Osteocyte (in vitro differentiated cells): ENCODE data around the gene LIG1. TPM values are rescaled to one million over a fixed set of nuclear protein-coding genes. Genes with fewer than 3 reads are reported as not detected.
"Not testable (repeated sequence)": the region's sequence is repeated elsewhere in the genome, so short reads cannot be mapped to it uniquely, and the experiment has no call there.

Experiments
- DNase-seq: peaks from one replicate; pipeline ENCODE4 v3.0.0; 2021; ENCODE audit warnings: mixed read lengths; ENCODE audit not compliant: unreplicated experiment; ENCODE audit errors: extremely low spot score
- H3K27ac Mint-ChIP-seq: one replicate; pipeline ENCODE4 v1.8.0; 2021; ENCODE audit warnings: mild to moderate bottlenecking, mixed read lengths; ENCODE audit not compliant: unreplicated experiment
- H3K27me3 Mint-ChIP-seq: one replicate; pipeline ENCODE4 v1.8.0; 2021; ENCODE audit warnings: mixed read lengths; ENCODE audit not compliant: unreplicated experiment
- H3K36me3 Mint-ChIP-seq: one replicate; pipeline ENCODE4 v1.8.0; 2021; ENCODE audit warnings: mixed read lengths; ENCODE audit not compliant: unreplicated experiment
- H3K4me1 Mint-ChIP-seq: one replicate; pipeline ENCODE4 v1.8.0; 2021; ENCODE audit warnings: mixed read lengths; ENCODE audit not compliant: unreplicated experiment
- H3K4me3 Mint-ChIP-seq: one replicate; pipeline ENCODE4 v1.8.0; 2021; ENCODE audit warnings: mild to moderate bottlenecking, moderate library complexity, mixed read lengths; ENCODE audit not compliant: unreplicated experiment
- H3K9me3 Mint-ChIP-seq: one replicate; pipeline ENCODE4 v1.8.0; 2021; ENCODE audit warnings: mixed read lengths; ENCODE audit not compliant: unreplicated experiment
- total RNA-seq: library from RNA; stranded (reverse); gene quantifications from 2 replicates; pipeline ENCODE4 v1.2.1, GENCODE V29; 2021
- TF ChIP-seq, protein P1 (sequence below): fragments of 200-600 bp; sonication (generic); IDR thresholded peaks from 2 replicates; pipeline ENCODE4 v1.5.0; 2021; ENCODE audit warnings: antibody characterized with exemption, mild to moderate bottlenecking, moderate library complexity

The LIG1 gene
- total RNA-seq, 1 donor from 2014 or later = 23.0 TPM

DNA sequence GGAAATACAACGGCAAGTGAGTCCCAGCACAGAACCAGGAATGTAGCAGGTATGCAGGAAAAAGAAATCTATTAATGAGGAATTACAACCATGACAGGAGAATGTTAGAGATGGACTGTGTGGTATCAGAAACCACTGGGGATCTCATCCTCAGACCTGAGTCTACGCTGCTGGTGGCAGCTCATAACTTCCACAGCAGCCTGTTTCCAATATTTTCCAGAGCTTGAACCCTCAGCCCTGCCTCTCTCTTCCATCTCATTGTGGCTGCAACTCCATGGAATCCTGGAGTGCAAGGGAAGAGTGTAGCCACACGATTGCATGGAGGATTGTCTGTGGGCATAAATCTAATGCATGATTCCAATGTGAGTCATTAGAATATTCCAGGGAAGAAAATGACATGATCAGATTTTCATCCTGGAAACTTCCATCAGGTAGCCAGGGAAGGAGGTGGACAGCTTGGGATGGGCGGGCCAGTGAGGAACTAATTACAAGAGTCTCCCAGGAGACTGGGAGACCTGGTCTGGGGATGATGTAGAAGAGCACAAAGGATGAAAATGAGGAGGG lies 74.5 kb downstream of the LIG1 start:
- TF ChIP-seq, protein P1, sequence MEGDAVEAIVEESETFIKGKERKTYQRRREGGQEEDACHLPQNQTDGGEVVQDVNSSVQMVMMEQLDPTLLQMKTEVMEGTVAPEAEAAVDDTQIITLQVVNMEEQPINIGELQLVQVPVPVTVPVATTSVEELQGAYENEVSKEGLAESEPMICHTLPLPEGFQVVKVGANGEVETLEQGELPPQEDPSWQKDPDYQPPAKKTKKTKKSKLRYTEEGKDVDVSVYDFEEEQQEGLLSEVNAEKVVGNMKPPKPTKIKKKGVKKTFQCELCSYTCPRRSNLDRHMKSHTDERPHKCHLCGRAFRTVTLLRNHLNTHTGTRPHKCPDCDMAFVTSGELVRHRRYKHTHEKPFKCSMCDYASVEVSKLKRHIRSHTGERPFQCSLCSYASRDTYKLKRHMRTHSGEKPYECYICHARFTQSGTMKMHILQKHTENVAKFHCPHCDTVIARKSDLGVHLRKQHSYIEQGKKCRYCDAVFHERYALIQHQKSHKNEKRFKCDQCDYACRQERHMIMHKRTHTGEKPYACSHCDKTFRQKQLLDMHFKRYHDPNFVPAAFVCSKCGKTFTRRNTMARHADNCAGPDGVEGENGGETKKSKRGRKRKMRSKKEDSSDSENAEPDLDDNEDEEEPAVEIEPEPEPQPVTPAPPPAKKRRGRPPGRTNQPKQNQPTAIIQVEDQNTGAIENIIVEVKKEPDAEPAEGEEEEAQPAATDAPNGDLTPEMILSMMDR = no peak
- peaks cover 2% of the 10 kb centered on the region for H3K4me1 Mint-ChIP-seq
- peaks cover 14% of the 10 kb centered on the region for H3K27me3 Mint-ChIP-seq
- peaks cover 19% of the 10 kb centered on the region for H3K9me3 Mint-ChIP-seq
- no peaks in the 10 kb centered on the region for H3K36me3 Mint-ChIP-seq
- H3K27ac Mint-ChIP-seq = no peak overlapping the region
- H3K4me3 Mint-ChIP-seq = no peak overlapping the region
- no peak for DNase-seq

DNA sequence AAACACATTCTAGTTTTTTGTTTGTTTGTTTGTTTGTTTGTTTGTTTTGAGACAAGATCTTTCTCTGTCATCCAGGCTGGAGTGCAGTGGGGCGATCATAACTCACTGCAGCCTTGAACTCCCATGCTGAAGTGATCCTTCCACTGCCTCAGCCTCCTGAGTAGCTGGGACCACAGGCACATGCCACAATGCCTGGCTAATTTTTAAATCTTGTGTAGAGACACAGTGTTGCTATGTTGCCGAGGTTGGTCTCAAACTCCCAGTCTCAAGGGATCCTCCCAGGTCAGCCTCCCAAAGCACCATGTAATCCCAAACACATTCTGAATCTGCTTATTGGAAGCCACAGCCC lies 75.3 kb downstream of the LIG1 start:
- DNase-seq = no peak
- H3K27me3 Mint-ChIP-seq = peaks cover 14% of the 10 kb centered on the region
- TF ChIP-seq, protein P1 = no peak
- H3K27ac Mint-ChIP-seq = no peak overlapping the region
- H3K36me3 Mint-ChIP-seq = no peaks in the 10 kb centered on the region
- peaks cover 5% of the 10 kb centered on the region for H3K4me1 Mint-ChIP-seq
- peaks cover 19% of the 10 kb centered on the region for H3K9me3 Mint-ChIP-seq
- H3K4me3 Mint-ChIP-seq = no peak overlapping the region

DNA sequence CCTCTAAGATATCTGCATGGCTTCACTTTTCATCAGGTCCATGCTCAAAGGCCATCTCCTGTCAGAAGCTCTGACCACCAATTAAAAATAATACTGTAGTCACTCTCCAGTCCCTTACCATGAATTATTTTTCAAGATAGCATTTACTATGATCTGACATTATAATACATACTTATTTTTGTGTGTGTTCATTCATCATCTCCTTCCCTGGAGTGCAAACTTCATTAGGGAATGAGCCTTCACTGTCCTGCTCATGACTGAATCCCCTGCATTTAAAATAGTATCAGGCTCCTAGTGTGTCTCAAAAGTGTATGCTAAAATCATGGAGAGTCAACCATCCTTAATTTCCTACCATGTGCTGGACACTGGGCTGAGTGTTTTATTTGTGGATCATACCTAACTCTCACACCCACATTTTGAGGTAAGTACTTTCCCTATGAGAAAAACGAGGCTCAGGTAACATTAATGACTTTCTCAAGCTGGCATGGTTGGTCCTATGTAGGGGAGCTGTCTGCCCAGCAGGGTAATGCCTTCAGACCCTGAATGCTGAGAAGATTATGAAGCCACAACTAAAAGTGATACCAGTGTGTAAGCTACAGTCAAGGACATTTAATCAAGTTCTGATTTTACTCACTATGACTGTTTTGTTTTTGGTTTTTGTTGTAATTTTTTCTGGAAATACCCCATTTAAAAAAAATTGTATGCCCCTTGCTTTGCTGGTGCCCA lies 75.9 kb downstream of the LIG1 start:
- H3K4me1 Mint-ChIP-seq = peaks cover 5% of the 10 kb centered on the region
- no peak for DNase-seq
- H3K27ac Mint-ChIP-seq = no peak overlapping the region
- peaks cover 18% of the 10 kb centered on the region for H3K27me3 Mint-ChIP-seq
- TF ChIP-seq, protein P1 = no peak
- peaks cover 19% of the 10 kb centered on the region for H3K9me3 Mint-ChIP-seq
- H3K4me3 Mint-ChIP-seq = no peak overlapping the region
- H3K36me3 Mint-ChIP-seq = no peaks in the 10 kb centered on the region

DNA sequence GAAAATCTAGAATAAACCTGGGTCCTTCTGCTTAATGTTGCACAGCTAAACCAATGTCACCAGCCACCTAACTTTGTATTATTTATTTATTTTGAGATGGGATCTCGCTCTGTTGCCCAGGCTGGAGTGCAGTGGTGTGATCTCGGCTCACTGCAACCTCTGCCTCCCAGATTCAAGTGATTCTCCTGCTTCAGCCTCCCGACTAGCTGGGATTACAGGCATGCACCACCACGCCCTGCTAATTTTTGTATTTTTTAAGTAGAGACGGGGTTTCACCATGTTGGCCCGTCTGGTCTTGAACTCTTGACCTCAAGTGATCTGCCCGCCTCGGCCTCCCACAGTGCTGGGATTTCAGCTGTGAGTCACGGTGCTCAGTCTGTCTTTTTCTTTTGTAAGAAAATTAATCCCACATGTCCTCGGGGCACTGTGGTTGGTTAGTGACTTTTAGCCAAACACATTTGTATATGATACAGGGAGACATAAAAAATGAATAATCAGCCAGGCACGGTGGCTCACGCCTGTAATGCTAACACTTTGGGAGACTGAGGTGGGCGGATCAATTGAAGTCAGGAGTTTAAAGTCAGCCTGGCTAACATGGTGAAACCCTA lies 78.9 kb downstream of the LIG1 start:
- peaks cover 27% of the 10 kb centered on the region for H3K27me3 Mint-ChIP-seq

DNA sequence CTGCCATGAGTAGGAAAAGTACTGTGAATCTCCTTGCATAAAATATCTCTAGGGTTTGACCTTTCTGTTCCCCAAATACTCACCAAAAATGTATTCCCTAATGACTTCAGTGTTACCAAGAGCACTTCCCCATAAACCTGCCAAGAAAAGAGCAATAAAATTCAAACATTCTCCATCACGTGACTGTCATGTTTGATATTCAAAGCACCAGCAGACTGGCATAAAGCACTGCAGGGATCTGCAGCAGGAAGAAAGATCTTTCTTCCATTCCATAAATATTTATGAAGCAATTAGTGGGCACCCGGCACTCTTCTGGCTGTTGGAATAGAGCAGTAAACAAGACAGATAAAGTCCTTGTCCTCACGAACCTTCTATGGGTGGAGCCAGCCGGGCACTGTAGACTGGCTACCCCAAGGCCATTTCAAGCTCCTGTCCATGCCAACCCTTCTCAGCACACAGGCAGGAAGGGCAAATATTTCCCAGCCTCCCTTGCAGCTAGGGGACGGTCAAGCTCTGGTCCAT lies 79.8 kb downstream of the LIG1 start:
- peaks cover 5% of the 10 kb centered on the region for H3K4me1 Mint-ChIP-seq
- no peaks in the 10 kb centered on the region for H3K36me3 Mint-ChIP-seq
- DNase-seq = no peak
- H3K9me3 Mint-ChIP-seq = peaks cover 19% of the 10 kb centered on the region
- H3K27me3 Mint-ChIP-seq = peaks cover 23% of the 10 kb centered on the region
- no peak overlapping the region for H3K4me3 Mint-ChIP-seq
- H3K27ac Mint-ChIP-seq = no peak overlapping the region
- TF ChIP-seq, protein P1 = no peak

More for the DNA sequence above, 78.9 kb downstream of the LIG1 start:
- not testable (repeated sequence) for H3K4me3 Mint-ChIP-seq, H3K4me1 Mint-ChIP-seq, H3K36me3 Mint-ChIP-seq, DNase-seq, H3K27ac Mint-ChIP-seq
- H3K9me3 Mint-ChIP-seq = peaks cover 19% of the 10 kb centered on the region

DNA sequence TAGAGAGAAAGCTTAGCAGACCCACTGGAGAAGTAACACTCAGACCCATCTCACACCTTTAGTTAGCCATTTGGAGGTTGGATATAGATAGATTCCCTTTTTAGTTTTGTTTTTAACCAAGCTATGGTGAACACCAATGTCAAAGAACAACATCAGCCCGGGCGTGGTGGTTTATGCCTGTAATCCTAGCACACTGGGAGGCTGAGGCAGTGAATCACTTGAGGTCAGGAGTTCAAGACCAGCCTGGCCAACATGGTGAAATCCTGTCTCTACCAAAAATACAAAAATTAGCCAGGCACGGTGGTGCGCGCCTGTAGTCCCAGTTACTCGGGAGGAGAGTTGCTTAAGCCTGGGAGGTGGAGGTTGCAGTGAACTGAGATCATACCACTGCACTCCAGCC lies 81.2 kb downstream of the LIG1 start:
- not testable (repeated sequence) for H3K36me3 Mint-ChIP-seq, H3K27ac Mint-ChIP-seq, DNase-seq, H3K9me3 Mint-ChIP-seq, H3K4me3 Mint-ChIP-seq, H3K4me1 Mint-ChIP-seq
- peaks cover 25% of the 10 kb centered on the region for H3K27me3 Mint-ChIP-seq
